HFFc6 (cell line): ENCODE data around the gene MR1. TPM values are rescaled to one million over a fixed set of nuclear protein-coding genes. Genes with fewer than 3 reads are reported as not detected.

Experiments
- DNase-seq: peaks from one replicate; pipeline ENCODE4 v3.0.0-alpha.2; 2018
- H3K27ac Mint-ChIP-seq: 2 replicates; pipeline ENCODE4 v1.8.0; 2020; ENCODE audit warnings: mild to moderate bottlenecking, mixed read lengths
- H3K27me3 Mint-ChIP-seq: 2 replicates; pipeline ENCODE4 v1.8.0; 2021; ENCODE audit warnings: mild to moderate bottlenecking, moderate library complexity, mixed read lengths; ENCODE audit not compliant: insufficient read depth
- H3K36me3 Mint-ChIP-seq: 2 replicates; pipeline ENCODE4 v1.8.0; 2021; ENCODE audit warnings: low read depth, mixed read lengths
- H3K4me1 Mint-ChIP-seq: 2 replicates; pipeline ENCODE4 v1.8.0; 2020; ENCODE audit warnings: low read depth, mixed read lengths
- H3K4me3 Mint-ChIP-seq: 2 replicates; pipeline ENCODE4 v1.8.0; 2020; ENCODE audit warnings: mild to moderate bottlenecking, moderate library complexity, mixed read lengths
- H3K9me3 Mint-ChIP-seq: 2 replicates; pipeline ENCODE4 v1.8.0; 2020; ENCODE audit warnings: mild to moderate bottlenecking, mixed read lengths
- CTCF ChIP-seq: fragments of 200-600 bp; sonication (generic); IDR thresholded peaks from 2 replicates; pipeline ENCODE4 v1.5.0; 2021; ENCODE audit warnings: antibody characterized with exemption, mild to moderate bottlenecking
- long read RNA-seq: library from polyadenylated mRNA; unstranded; transcript quantifications from one replicate; pipeline ENCODE4 v2.0.0, GENCODE V29; 2019
- total RNA-seq, 6 experiments: library from RNA; stranded (reverse); fragmentation: NEBNext Ultra II Directional; extraction: Animal tissue kit (Norgen Biotek cat#: 25700); gene quantifications; 2 replicates in 1 of 6; 3 replicates in 5 of 6; pipeline ENCODE4 v1.2.3, GENCODE V29; 2021

MR1 gene
- total RNA-seq: 10 to 100 TPM; 27.2 to 39.2 (median 32.2) TPM
- long read RNA-seq, full-length matches to known transcripts: 34 of 48 reads
- long read RNA-seq, partial matches to known transcripts: 3 of 48 reads
- long read RNA-seq, other reads (novel, unspliced or antisense): 11 of 48 reads

DNA sequence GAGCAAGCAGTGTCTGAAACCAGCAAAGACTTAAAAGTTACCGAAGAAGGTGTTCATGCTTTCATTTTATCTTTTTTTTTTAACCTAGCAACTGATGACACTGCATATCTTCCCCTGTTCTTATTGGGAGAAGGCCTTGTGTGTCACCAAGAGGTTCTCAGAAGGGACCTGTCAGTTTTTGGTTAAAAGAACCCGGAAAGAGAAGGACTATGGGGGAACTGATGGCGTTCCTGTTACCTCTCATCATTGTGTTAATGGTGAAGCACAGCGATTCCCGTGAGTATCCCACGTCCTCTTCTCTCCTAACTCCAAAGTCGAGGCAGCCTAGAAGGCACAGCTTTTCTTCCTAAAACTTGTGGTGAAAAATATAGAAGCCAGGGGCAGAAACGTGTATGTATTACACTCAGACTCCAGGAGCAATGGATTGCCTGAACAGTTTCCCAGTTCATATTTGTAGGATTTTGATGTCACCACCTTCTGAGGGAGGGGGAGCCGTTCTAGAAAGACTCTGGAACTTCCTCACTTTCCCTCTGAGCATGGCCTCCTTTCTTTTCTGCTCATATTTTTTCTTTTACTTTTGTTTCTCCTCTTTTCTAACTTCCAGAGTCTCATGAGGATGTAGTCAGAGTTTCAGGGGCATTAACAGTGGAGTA, at the start of gene MR1:
MR1 (plus strand) TSS at position 185 of the 653 bp plus-strand sequence; CDS start at position 210, 25 bp downstream.
- H3K4me1 Mint-ChIP-seq: peaks cover 45% of the 10 kb centered on the region
- no peaks in the 10 kb centered on the region for H3K36me3 Mint-ChIP-seq
- peak within 1 kb of the TSS; percentile 98 for H3K27ac Mint-ChIP-seq
- peak; percentile 85 for DNase-seq
- H3K4me3 Mint-ChIP-seq: peak within 1 kb of the TSS; percentile 90
- H3K27me3 Mint-ChIP-seq: no peaks in the 10 kb centered on the region
- no peaks in the 10 kb centered on the region for H3K9me3 Mint-ChIP-seq
- TF ChIP-seq CTCF: no peak

GRCh38 chr1:180988253-180988752, 45.5 kb upstream of the MR1 start:
- Mint-ChIP-seq H3K4me1 (no peaks in the 10 kb centered on the region), H3K4me3 (no peak overlapping the region), H3K9me3 (no peaks in the 10 kb centered on the region), H3K27me3 (no peaks in the 10 kb centered on the region), H3K36me3 (peaks cover 30% of the 10 kb centered on the region), H3K27ac (no peak overlapping the region)
- DNase-seq: no peak
- no peak for TF ChIP-seq CTCF

DNA sequence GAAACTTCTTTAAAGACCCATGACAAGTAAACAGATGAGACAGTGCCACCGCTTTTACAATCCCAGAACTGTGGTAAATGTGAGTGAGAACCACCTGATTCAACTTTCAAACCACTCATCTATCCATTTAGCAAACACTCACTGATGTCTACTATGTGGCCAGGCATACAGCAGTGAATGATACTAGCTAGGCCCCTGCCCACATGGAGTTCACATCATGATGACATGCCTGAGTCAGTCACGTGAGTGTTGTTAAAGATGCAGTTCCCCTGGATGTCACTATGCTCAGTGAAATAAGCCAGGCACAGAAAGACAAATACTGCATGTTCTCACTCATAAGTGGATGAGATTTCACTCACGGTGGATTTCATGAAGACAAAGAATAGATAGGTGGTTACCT, 39.5 kb upstream of the MR1 start:
- DNase-seq: no peak
- H3K4me3 Mint-ChIP-seq: no peak overlapping the region
- H3K27me3 Mint-ChIP-seq: no peaks in the 10 kb centered on the region
- peaks cover 29% of the 10 kb centered on the region for H3K4me1 Mint-ChIP-seq
- peaks cover 30% of the 10 kb centered on the region for H3K36me3 Mint-ChIP-seq
- no peak for TF ChIP-seq CTCF
- H3K9me3 Mint-ChIP-seq: no peaks in the 10 kb centered on the region
- H3K27ac Mint-ChIP-seq: peak overlapping the region; percentile 38; the same call in 1 of the 2 replicates

DNA sequence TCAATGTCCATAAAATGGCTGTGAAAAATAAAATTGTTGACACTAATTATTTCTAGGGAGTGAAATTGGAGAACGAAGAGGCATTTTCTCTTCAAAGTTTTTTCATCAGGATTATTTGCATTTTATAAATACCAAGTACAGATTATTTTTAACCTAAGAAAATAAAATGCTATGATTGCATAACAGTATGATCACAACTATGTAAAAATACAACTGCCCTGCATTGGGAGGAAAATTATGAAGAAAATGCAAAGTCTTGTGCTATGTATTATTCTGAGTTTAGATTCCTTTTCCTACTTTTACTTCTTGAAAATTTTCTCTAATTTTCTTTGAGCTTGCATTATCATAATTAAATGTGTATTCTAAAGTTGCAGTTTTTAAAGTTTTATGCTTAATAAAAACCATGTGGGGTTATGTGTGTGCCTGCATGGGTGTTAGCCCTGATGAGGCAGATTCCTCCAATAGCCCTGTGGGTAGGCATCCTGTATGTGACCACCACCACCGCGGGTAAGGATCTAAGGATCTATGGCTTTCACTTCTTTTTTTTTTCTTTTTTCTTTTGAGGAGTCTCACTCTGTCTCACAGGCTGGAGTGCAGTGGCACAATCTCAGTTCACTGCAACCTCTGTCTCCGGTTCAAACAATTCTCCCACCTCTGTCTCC, 35.8 kb upstream of the MR1 start:
- Mint-ChIP-seq H3K4me3 (no peak overlapping the region), H3K27me3 (no peaks in the 10 kb centered on the region), H3K9me3 (no peaks in the 10 kb centered on the region), H3K4me1 (peaks cover 38% of the 10 kb centered on the region), H3K27ac (peak overlapping the region; percentile 48), H3K36me3 (peaks cover 41% of the 10 kb centered on the region)
- TF ChIP-seq CTCF: no peak
- no peak for DNase-seq

- TF ChIP-seq CTCF: no peak
- Mint-ChIP-seq H3K27me3 (no peaks in the 10 kb centered on the region), H3K4me3 (no peak overlapping the region), H3K27ac (no peak overlapping the region), H3K9me3 (no peaks in the 10 kb centered on the region), H3K36me3 (peaks cover 46% of the 10 kb centered on the region), H3K4me1 (peaks cover 28% of the 10 kb centered on the region)
- no peak for DNase-seq
These were observed 32.5 kb upstream of the MR1 start for GRCh38 chr1:181001091-181001780.
